Measurements from ENCODE around the gene ALDH3A2.

ALDH3A2 gene

GRCh38 chr17:19648475-19649273, at the start of gene ALDH3A2:
Gene ALDH3A2, plus strand, starts transcription at chr17:19648751. Its CDS starts 221 bp downstream, at chr17:19648972.
- DNase-seq, result peak; percentile 80

GRCh38 chr17:19610311-19610710, 38.2 kb upstream of the ALDH3A2 start:
- DNase-seq, result no peak

- no peak for DNase-seq
These were observed 37.7 kb upstream of the ALDH3A2 start for GRCh38 chr17:19610879-19611278.

- DNase-seq, result no peak
These were observed 34.6 kb upstream of the ALDH3A2 start for GRCh38 chr17:19613979-19614378.

GRCh38 chr17:19614900-19615299, 33.7 kb upstream of the ALDH3A2 start:
- no peak for DNase-seq

GRCh38 chr17:19618015-19618414, 30.5 kb upstream of the ALDH3A2 start:
- DNase-seq, result no peak

- DNase-seq, result no peak
These were observed 28.7 kb upstream of the ALDH3A2 start for GRCh38 chr17:19619705-19620325.

GRCh38 chr17:19621697-19622096, 26.9 kb upstream of the ALDH3A2 start:
- DNase-seq, result no peak

- DNase-seq, result no peak
These were observed 22.5 kb upstream of the ALDH3A2 start for GRCh38 chr17:19626079-19626478.

GRCh38 chr17:19629449-19629848, 19.1 kb upstream of the ALDH3A2 start:
- no peak for DNase-seq

GRCh38 chr17:19630035-19630434, 18.5 kb upstream of the ALDH3A2 start:
- no peak for DNase-seq

GRCh38 chr17:19630661-19631060, 17.9 kb upstream of the ALDH3A2 start:
- no peak for DNase-seq

- DNase-seq, result no peak
These were observed 16.6 kb upstream of the ALDH3A2 start for GRCh38 chr17:19631905-19632304.

- no peak for DNase-seq
These were observed 6.7 kb upstream of the ALDH3A2 start for GRCh38 chr17:19641687-19642372.

GRCh38 chr17:19642373-19642893, 6.1 kb upstream of the ALDH3A2 start:
- DNase-seq, result no peak

- no peak for DNase-seq
These were observed 3.9 kb upstream of the ALDH3A2 start for GRCh38 chr17:19644493-19645210.

GRCh38 chr17:19645734-19646201, 2.8 kb upstream of the ALDH3A2 start:
- no peak for DNase-seq

GRCh38 chr17:19646788-19647696, 1.5 kb upstream of the ALDH3A2 start:
- no peak for DNase-seq

- DNase-seq, result no peak
These were observed 665 bp upstream of the ALDH3A2 start for GRCh38 chr17:19647697-19648474.

- no peak for DNase-seq
These were observed 657 bp downstream of the ALDH3A2 start for GRCh38 chr17:19649274-19649541.

GRCh38 chr17:19650826-19651225, 2.3 kb downstream of the ALDH3A2 start:
- no peak for DNase-seq
